Stomach (tissue), 9 donors: ENCODE measurements around the gene FNDC11. TPM values are rescaled to one million over a fixed set of nuclear protein-coding genes. Genes with fewer than 3 reads are reported as not detected.

ENCODE experiments used
- DNase-seq, 2 donors: peaks; one replicate each; pipeline versions ENCODE4 v3.0.0 to v3.0.0-alpha.2; 2013 to 2019
- H3K27ac ChIP-seq, 5 donors: fragments of 200-600 bp in 4 of 5; sonication (generic) in 4 of 5; one replicate each; pipeline ENCODE4 v1.5.1; 2013 to 2019; ENCODE audit warnings: mild to moderate bottlenecking in 1 of 5, moderate library complexity in 1 of 5
- H3K27me3 ChIP-seq, 3 donors: fragments of 200-600 bp; sonication (generic); one replicate each; pipeline ENCODE4 v1.5.1; 2017 to 2019; ENCODE audit warnings: mixed run types in 1 of 3
- H3K36me3 ChIP-seq, 4 donors: fragments of 200-600 bp; sonication (generic); 1 replicate in 3 of 4; 2 replicates in 1 of 4; pipeline ENCODE4 v1.5.1; 2016 to 2019
- H3K4me1 ChIP-seq, 4 donors: fragments of 200-600 bp; sonication (generic); one replicate each; pipeline ENCODE4 v1.5.1; 2016 to 2019
- H3K4me3 ChIP-seq, 4 donors: fragments of 200-600 bp; sonication (generic) in 3 of 4; one replicate each; pipeline ENCODE4 v1.5.1; 2016 to 2019; ENCODE audit warnings: mild to moderate bottlenecking in 1 of 4
- H3K9me3 ChIP-seq, 4 donors: fragments of 200-600 bp; sonication (generic); one replicate each; pipeline ENCODE4 v1.5.1; 2016 to 2019
- CTCF ChIP-seq, 7 experiments: fragments of 450-650 bp in 4 of 7; fragments of 200-600 bp in 3 of 7; sonication (generic) in 3 of 7; IDR thresholded peaks; one replicate each; pipeline ENCODE4 v1.5.1; 2016 to 2019; ENCODE audit warnings: antibody characterized with exemption in 7 of 7, control low read depth in 2 of 7, mild to moderate bottlenecking in 1 of 7
- EP300 ChIP-seq: sonication (generic); formaldehyde crosslinking; IDR thresholded peaks from one replicate; pipeline ENCODE4 v1.6.1; 2017; ENCODE audit warnings: antibody characterized with exemption
- POLR2A ChIP-seq, 4 donors: fragments of 450-650 bp; IDR thresholded peaks; one replicate each; pipeline ENCODE4 v1.6.1; 2016; ENCODE audit warnings: antibody characterized with exemption in 4 of 4, control low read depth in 2 of 4, mild to moderate bottlenecking in 1 of 4, moderate library complexity in 1 of 4
- POLR2AphosphoS5 ChIP-seq, 3 donors: sonication (generic); formaldehyde crosslinking; IDR thresholded peaks; one replicate each; pipeline ENCODE4 v1.6.1; 2016; ENCODE audit warnings: antibody characterized with exemption in 3 of 3
- WGBS, 5 donors: extraction: QIAGEN DNeasy Blood & Tissue Kit in 3 of 5; methylation state at CpG; one replicate each; pipeline versions ENCODE4 v1.1.5 to v1.1.7; 2013 to 2018; 5-methylcytosine and 5-hydroxymethylcytosine counted together
- intact Hi-C: fragments of 100-400 bp; cut with DNase I; formaldehyde crosslinking; loops from one replicate; pipeline ENCODE4 v1.15.1; 2023; ENCODE audit warnings: low total_unique reads
- polyA plus RNA-seq, 3 donors: library from polyadenylated mRNA; stranded (reverse); fragments of 200-250 nt; gene quantifications; one replicate each; pipeline ENCODE4 v1.2.3, GENCODE V29; 2013
- total RNA-seq, 5 donors: library from RNA; depleted of rRNA; stranded (reverse); fragments of >200 nt; gene quantifications; one replicate each; pipeline versions ENCODE4 v1.1.0 to v1.2.3, GENCODE V29; 2014 to 2016
- donor health status: healthy with polysubstance abuse.
- donor health status: Bipolar disorder and iron deficiency.
- donor health status: healthy.

Gene FNDC11
- total and polyA plus RNA-seq, 8 donors, result 0.25 to 3.1 (median 0.55) TPM; not detected in 3

- Histone ChIP-seq H3K9me3 (no peaks in the 10 kb centered on the region), H3K4me1 (peaks cover 18 to 34% (median 32%) of the 10 kb centered on the region in 4 donors), H3K27ac (no peak overlapping the region), H3K36me3 (peaks cover 0 to 8% (median 3%) of the 10 kb centered on the region in 4 donors), H3K4me3 (no peak overlapping the region), H3K27me3 (peaks cover 0 to 10% (median 0%) of the 10 kb centered on the region in 3 donors)
- intact Hi-C loops, result no loop called here
- peak in 1 of 2 donors; percentile 7 for DNase-seq
- TF ChIP-seq POLR2AphosphoS5 (IDR thresholded peaks at IDR 0.05), result no peak
- no peak for TF ChIP-seq EP300
- no peak for TF ChIP-seq POLR2A (IDR thresholded peaks at IDR 0.05)
- TF ChIP-seq CTCF (IDR thresholded peaks at IDR 0.05), result no peak
- 89 to 95% (median 91%) methylated on average over 26 to 32 of the region's 32 CpGs for WGBS, 5 donors
These were observed 36.3 kb upstream of the FNDC11 start for GRCh38 chr20:63517376-63518309.

- 81 to 92% (median 88%) methylated on average over 14 to 20 of the region's 20 CpGs for WGBS, 5 donors
- Histone ChIP-seq H3K27me3 (peaks cover 0 to 2% (median 0%) of the 10 kb centered on the region in 3 donors), H3K4me3 (no peak overlapping the region), H3K27ac (no peak overlapping the region), H3K4me1 (peaks cover 20 to 42% (median 40%) of the 10 kb centered on the region in 4 donors), H3K9me3 (peaks cover 0 to 4% (median 0%) of the 10 kb centered on the region in 4 donors), H3K36me3 (peaks cover 0 to 16% (median 10%) of the 10 kb centered on the region in 4 donors)
- DNase-seq, result peak in 1 of 2 donors; percentile 25
- TF ChIP-seq CTCF (IDR thresholded peaks at IDR 0.05) (no peak), POLR2A (IDR thresholded peaks at IDR 0.05) (no peak), EP300 (no peak), POLR2AphosphoS5 (IDR thresholded peaks at IDR 0.05) (no peak)
- intact Hi-C loops, result no loop called here
These were observed 35.6 kb upstream of the FNDC11 start for GRCh38 chr20:63518351-63518861.

GRCh38 chr20:63518946-63519667, 34.9 kb upstream of the FNDC11 start:
- intact Hi-C loops, result no loop called here
- peak overlapping the region in 3 of 5 donors; percentile 96 to 99 (median 98) for H3K27ac ChIP-seq
- H3K36me3 ChIP-seq, result peaks cover 0 to 21% (median 13%) of the 10 kb centered on the region in 4 donors
- no peak for TF ChIP-seq EP300
- TF ChIP-seq POLR2AphosphoS5 (IDR thresholded peaks at IDR 0.05), result no peak
- no peak for TF ChIP-seq CTCF (IDR thresholded peaks at IDR 0.05)
- TF ChIP-seq POLR2A (IDR thresholded peaks at IDR 0.05), result no peak
- peaks cover 0 to 8% (median 0%) of the 10 kb centered on the region in 4 donors for H3K9me3 ChIP-seq
- 58 to 71% (median 66%) methylated on average over 27 to 32 of the region's 32 CpGs for WGBS, 5 donors
- peak in 1 of 2 donors; percentile 25 for DNase-seq
- peaks cover 20 to 47% (median 42%) of the 10 kb centered on the region in 4 donors for H3K4me1 ChIP-seq
- H3K27me3 ChIP-seq, result no peaks in the 10 kb centered on the region
- H3K4me3 ChIP-seq, result peak overlapping the region; percentile 77 to 98 (median 91)
